Measurements from ENCODE around the gene MAP4. TPM values are rescaled to one million over a fixed set of nuclear protein-coding genes. Genes with fewer than 3 reads are reported as not detected.

MAP4 gene
- polyA plus RNA-seq, 1 experiment: 285 TPM

GRCh38 chr3:47871389-47871788 lies 144.8 kb downstream of the MAP4 start:
- Histone ChIP-seq H3K4me3 (ENCODE audit: low read depth, low read length) (no peak overlapping the region), H3K9me3 (ENCODE audit: control insufficient read depth, insufficient read depth, low read length) (no peaks in the 10 kb centered on the region), H3K27me3 (ENCODE audit: control insufficient read depth, insufficient read depth, low read length) (no peaks in the 10 kb centered on the region), H3K27ac (ENCODE audit: low read depth, low read length) (no peak overlapping the region)
- TF ChIP-seq CTCF (IDR thresholded peaks at IDR 0.05; ENCODE audit: low read depth, low read length): no peak
- no peak for DNase-seq (ENCODE audit: low read depth, low spot score)
- POLR2A ChIA-PET: no interaction called here
- CTCF ChIA-PET: no interaction called here

- CTCF ChIA-PET: interaction anchor here (0.6 kb wide), 1 partner anchor 9 kb away, joined by 6 read pairs; no protein-coding TSS in a partner anchor
These were observed 145.4 kb downstream of the MAP4 start for GRCh38 chr3:47870702-47871260.

GRCh38 chr3:47870156-47870555 lies 146.1 kb downstream of the MAP4 start:
- no peak for DNase-seq (ENCODE audit: low read depth, low spot score)
- ChIA-PET POLR2A (no interaction called here), CTCF (interaction anchor here (1.2 kb wide), 1 partner anchor 281 kb away, joined by 3 read pairs; no protein-coding TSS in a partner anchor)
- H3K27ac ChIP-seq (ENCODE audit: low read depth, low read length): no peak overlapping the region
- H3K9me3 ChIP-seq (ENCODE audit: control insufficient read depth, insufficient read depth, low read length): no peaks in the 10 kb centered on the region
- TF ChIP-seq CTCF (IDR thresholded peaks at IDR 0.05; ENCODE audit: low read depth, low read length): no peak
- no peak overlapping the region for H3K4me3 ChIP-seq (ENCODE audit: low read depth, low read length)
- H3K27me3 ChIP-seq (ENCODE audit: control insufficient read depth, insufficient read depth, low read length): no peaks in the 10 kb centered on the region

More at GRCh38 chr3:47870702-47871260, 145.4 kb downstream of the MAP4 start:
- Histone ChIP-seq H3K9me3 (ENCODE audit: control insufficient read depth, insufficient read depth, low read length) (no peaks in the 10 kb centered on the region), H3K27me3 (ENCODE audit: control insufficient read depth, insufficient read depth, low read length) (no peaks in the 10 kb centered on the region), H3K4me3 (ENCODE audit: low read depth, low read length) (no peak overlapping the region), H3K27ac (ENCODE audit: low read depth, low read length) (no peak overlapping the region)
- no peak for TF ChIP-seq CTCF (IDR thresholded peaks at IDR 0.05; ENCODE audit: low read depth, low read length)
- DNase-seq (ENCODE audit: low read depth, low spot score): no peak
- POLR2A ChIA-PET: no interaction called here

GRCh38 chr3:47868306-47868705 lies 147.9 kb downstream of the MAP4 start:
- POLR2A ChIA-PET: interaction anchor here (0.6 kb wide), 1 partner anchor 10 kb away, joined by 3 read pairs; no protein-coding TSS in a partner anchor
- Histone ChIP-seq H3K27me3 (ENCODE audit: control insufficient read depth, insufficient read depth, low read length) (no peaks in the 10 kb centered on the region), H3K4me3 (ENCODE audit: low read depth, low read length) (no peak overlapping the region), H3K9me3 (ENCODE audit: control insufficient read depth, insufficient read depth, low read length) (no peaks in the 10 kb centered on the region), H3K27ac (ENCODE audit: low read depth, low read length) (no peak overlapping the region)
- CTCF ChIA-PET: no interaction called here
- DNase-seq (ENCODE audit: low read depth, low spot score): no peak
- no peak for TF ChIP-seq CTCF (IDR thresholded peaks at IDR 0.05; ENCODE audit: low read depth, low read length)

GRCh38 chr3:47867451-47868044 lies 148.7 kb downstream of the MAP4 start:
- DNase-seq (ENCODE audit: low read depth, low spot score): no peak
- H3K27ac ChIP-seq (ENCODE audit: low read depth, low read length): no peak overlapping the region
- H3K27me3 ChIP-seq (ENCODE audit: control insufficient read depth, insufficient read depth, low read length): no peaks in the 10 kb centered on the region
- no peak overlapping the region for H3K4me3 ChIP-seq (ENCODE audit: low read depth, low read length)
- CTCF ChIA-PET: interaction anchor here (0.8 to 1.0 kb wide), 2 partner anchors 42 to 285 kb away, joined by 4 to 5 read pairs; no protein-coding TSS in a partner anchor
- no peaks in the 10 kb centered on the region for H3K9me3 ChIP-seq (ENCODE audit: control insufficient read depth, insufficient read depth, low read length)
- POLR2A ChIA-PET: no interaction called here
- no peak for TF ChIP-seq CTCF (IDR thresholded peaks at IDR 0.05; ENCODE audit: low read depth, low read length)
